WI38 (cell line): ENCODE data around the gene NTMT2.

Experiments used
- H3K4me3 ChIP-seq: 2 replicates; pipeline ENCODE4 v1.5.1; 2011; ENCODE audit warnings: low read depth, mild to moderate bottlenecking, control low read depth, low read length
- TF ChIP-seq, protein P1 (sequence below): IDR thresholded peaks from 2 replicates; pipeline ENCODE4 v1.5.1; 2012; ENCODE audit warnings: low read depth, mild to moderate bottlenecking, control low read depth, low read length

The NTMT2 gene

DNA sequence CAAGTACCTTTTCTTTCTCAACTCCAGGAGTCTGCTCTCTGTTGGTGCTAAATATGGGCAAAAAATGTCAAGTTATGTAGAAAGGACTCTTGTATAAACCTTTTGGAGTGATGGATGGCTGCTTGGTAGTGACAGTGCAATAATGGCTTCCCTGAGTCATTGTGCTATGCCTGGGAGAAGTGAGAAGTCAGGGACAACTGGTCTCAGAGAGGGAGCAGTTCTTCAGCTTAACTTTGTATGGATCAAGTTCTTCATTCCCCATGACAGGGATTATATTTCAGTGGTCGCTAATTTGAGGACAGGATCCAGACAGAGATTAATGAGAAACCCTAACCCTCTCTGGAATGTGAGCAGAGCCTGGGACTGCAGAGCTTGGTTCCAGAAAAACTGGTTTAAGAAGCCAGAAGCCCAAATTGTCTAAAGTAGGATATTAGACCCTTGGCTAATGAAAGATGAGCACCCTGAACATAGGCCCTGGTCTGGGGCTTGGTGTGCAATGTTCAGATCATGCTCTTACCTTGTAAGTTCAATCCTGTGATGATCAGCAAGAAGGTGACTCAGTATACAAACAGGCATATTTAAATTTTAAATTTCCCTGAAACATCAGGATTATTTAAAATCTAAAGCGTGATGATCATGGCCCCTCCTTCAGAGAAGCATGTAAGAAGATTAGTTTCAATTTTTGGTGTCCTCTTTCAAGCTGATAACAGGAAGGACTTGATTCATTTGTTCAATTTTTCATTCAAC, 50.9 kb downstream of the NTMT2 start:
- TF ChIP-seq, protein P1, sequence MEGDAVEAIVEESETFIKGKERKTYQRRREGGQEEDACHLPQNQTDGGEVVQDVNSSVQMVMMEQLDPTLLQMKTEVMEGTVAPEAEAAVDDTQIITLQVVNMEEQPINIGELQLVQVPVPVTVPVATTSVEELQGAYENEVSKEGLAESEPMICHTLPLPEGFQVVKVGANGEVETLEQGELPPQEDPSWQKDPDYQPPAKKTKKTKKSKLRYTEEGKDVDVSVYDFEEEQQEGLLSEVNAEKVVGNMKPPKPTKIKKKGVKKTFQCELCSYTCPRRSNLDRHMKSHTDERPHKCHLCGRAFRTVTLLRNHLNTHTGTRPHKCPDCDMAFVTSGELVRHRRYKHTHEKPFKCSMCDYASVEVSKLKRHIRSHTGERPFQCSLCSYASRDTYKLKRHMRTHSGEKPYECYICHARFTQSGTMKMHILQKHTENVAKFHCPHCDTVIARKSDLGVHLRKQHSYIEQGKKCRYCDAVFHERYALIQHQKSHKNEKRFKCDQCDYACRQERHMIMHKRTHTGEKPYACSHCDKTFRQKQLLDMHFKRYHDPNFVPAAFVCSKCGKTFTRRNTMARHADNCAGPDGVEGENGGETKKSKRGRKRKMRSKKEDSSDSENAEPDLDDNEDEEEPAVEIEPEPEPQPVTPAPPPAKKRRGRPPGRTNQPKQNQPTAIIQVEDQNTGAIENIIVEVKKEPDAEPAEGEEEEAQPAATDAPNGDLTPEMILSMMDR: no peak
- H3K4me3 ChIP-seq: no peak overlapping the region

DNA sequence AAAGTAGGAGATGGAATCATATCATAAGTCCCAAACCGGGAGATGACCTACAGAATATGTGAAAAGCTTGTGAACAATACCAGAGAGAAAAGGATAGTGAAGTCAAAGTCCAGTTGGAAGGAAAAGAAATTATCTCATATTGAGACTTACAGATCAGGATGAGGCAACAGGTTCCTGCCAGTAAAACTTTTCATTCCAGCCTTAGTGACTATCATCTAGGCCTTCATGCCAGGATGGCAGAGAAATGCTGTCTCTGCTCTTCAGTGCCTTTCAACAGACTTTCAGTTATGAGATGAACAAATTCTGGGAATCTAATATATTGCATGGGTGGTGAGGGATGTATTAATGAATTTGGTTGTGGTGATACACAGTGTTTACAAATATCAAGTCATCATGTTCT, 52.3 kb downstream of the NTMT2 start:
- TF ChIP-seq, protein P1: no peak
- H3K4me3 ChIP-seq: no peak overlapping the region

DNA sequence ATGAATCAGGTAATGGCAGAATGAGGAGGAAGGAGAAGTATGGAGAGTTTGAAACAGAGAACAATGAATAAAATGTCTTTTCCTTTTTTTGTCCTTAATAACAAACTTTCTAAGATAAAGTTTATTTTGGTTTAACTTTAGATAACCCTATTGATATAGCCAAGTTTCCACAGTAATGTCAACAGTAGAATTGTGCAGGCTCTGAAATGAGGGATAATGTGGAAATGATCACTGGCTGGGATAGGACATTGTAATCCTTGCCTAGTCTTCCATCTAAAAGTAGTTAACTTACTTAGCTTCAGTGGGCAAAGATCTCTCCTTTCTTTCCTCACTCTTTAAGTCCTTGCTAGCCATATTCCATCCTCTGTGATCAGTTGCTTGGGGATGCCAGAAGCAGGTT, 52.8 kb downstream of the NTMT2 start:
- TF ChIP-seq, protein P1: no peak
- H3K4me3 ChIP-seq: no peak overlapping the region

DNA sequence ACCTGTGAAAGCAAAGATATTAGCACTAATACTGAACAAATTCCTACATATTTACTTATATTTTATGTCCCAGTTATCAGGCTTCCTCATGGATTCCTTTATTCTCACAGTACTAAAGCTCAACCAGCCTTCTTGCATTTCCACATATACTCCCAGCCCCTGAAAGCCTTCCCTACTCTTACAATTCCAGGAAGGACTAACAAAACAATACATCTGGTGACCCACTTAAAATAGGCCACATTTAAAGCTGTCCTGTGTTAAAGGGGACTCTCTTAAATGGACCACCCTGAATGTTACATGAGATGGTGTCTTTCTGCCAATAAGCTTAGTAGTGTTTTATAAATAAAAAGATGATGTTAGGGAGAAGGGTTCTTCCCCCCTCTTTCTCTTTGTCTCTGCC, 54.4 kb downstream of the NTMT2 start:
- H3K4me3 ChIP-seq: no peak overlapping the region
- TF ChIP-seq, protein P1: no peak

DNA sequence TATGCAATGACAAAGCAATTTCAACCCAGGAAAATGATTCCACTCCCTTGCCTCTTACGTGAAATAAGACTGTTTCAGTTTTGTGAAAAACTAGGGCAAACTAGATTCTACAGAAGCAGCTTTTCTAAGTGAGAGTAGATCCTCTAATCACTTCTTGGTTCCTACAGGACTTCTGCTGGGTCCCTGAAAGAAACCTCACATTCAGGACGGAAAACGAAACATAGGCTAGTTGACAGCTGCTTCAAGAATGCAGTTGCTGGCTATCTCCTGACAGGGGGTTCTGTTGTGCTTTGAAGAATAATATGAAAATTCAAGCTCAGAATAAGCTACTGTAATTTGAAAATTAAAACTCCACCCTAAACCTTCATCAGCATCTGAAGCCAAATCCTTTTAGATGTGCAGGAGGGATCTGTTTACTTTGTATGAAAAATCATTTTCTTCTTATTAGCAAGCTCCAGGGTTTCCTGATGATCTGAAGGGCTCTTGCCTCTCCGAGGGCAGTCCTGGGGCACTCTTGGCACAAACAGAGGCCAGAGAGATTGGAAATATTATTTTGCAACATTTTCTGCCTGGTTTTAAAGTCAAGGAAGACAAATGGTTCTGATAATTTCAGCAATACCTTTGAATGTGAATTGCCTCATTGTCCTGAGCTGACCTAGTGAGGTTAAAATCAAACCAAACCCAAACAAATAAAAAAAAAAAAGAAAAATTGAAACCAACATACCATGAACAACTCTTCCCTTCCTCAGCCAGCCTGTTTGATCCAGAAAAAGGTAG, 55.0 kb downstream of the NTMT2 start:
- TF ChIP-seq, protein P1: no peak
- H3K4me3 ChIP-seq: no peak overlapping the region

DNA sequence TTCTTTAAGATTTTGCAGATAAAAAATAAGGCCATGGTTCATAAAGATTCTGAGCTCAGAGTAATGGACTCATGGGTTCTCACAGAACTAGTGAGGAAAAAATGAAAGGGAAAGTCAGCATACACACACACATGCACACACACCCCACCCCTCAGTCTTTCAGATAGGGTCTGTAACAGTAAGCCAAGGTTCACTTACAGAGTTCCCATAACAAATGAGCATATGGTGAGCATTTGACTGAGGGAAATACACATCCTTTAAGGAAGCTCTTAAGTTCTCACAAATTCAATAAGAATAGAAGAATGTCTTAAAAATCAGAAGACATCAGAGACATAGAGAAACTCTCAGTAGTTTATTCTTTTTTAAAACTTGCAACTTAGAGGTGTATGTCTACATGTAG, 57.9 kb downstream of the NTMT2 start:
- no peak overlapping the region for H3K4me3 ChIP-seq
- TF ChIP-seq, protein P1: no peak

DNA sequence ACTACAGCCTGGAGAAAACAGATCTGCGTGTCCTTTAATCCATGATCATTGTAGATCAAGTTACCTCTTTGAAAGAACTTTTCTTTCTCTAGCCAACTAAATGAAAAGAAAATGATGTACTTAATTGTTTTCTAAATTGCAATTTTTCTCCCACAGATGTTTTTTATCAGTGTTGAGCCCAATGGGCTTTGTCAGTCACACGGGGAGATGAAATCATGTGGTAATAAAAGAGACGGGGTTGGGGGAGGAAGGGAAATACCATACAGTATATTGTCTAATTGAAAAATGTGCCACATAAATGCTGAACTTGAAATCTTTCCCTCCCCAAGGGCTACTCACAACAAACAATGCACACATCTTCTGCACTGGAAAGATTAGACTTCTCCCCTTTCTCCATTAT, 58.4 kb downstream of the NTMT2 start:
- H3K4me3 ChIP-seq: no peak overlapping the region
- TF ChIP-seq, protein P1: no peak
